HG03139 (cell line): ENCODE measurements around the gene CFHR5.
"Not testable (repeated sequence)": the region's sequence is repeated elsewhere in the genome, so short reads cannot be mapped to it uniquely, and the experiment has no call there.

ENCODE experiments used
- ATAC-seq: cut with Tn5 transposase; IDR thresholded peaks from one replicate; pipeline ENCODE4 v1.9.1; 2021; ENCODE audit not compliant: unreplicated experiment

Gene CFHR5

DNA sequence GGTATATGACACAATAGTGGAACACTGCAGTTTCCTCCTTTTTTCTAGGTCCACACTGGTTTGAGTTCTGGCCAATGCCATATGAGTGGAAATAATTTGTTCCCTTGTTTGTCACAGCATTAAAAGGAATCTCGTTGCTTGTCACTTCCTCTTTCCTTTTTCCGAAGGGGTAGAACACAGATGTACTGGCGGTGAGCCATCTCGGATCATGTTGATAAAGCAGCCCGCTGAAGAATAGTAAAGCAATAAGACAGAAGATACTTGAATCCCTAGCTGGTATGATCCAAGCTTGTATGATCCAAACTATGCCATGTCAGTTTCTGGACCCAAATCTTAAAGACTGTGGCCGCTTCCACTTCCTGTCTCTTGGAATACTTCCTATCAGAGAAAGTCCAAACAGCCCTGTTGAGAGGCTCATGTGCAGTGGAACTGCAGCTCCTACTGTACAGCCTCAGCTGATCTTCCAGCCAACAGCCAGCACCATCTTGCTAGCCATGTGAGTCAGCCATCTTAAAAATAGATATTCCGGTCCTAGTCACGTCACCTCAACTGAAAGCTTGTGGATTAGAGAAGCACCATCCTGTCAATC is 40.3 kb downstream of the CFHR5 start:
- ATAC-seq = no peak

DNA sequence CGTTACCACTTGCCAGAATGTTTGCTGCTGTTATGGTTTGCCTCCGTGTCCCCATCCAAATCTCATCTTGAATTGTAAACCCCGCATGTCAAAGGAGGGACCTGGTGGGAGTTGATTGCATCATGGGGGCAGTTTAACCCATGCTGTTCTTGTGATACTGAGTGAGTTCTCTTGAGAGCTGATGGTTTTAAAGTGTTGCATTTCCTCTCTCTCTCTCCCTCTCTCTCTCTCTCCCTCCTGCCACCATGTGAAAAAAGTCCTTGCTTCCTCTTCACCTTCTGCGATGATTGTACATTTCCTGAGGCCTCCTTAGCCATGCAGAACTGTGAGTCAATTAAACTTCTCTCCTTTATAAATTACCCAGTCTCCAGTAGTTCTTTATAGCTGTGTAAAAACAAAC is 44.4 kb downstream of the CFHR5 start:
- ATAC-seq = no peak

DNA sequence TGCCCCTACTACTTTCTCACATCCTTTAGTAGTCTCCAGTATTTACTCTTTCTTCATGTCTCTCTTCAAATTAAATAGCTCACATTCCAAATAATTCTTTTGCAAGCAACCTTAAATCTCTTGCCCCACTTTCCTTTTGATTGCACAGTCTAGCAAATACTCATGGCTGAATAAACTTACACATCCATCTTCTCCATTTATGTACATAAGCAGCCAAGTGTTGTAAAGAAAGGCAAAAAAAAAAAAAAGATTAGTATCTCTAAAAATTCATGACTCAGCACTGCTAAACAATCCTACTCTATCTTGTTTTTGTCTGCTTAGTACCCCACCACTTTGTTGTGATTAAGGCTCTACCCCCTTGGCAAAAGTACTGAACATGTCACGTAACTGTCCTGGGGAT is 47.1 kb downstream of the CFHR5 start:
- no peak for ATAC-seq

DNA sequence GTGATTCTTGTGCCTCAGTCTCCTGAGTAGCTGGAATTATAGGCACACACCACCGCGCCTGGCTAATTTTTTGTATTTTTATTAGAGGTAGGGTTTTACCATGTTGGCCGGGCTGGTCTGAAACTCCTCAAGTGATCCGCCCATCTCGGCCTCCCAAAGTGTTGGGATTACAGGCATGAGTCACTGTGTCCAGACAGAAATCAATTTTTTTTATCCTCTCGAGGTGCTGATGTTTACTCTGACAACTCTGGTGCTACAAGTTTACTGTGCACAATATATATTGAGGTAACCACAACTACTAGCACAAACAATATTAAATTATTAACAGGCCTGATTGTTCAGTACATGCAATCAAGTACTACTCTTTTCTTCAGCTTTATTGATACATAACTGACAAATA is 50.0 kb downstream of the CFHR5 start:
- ATAC-seq = no peak

DNA sequence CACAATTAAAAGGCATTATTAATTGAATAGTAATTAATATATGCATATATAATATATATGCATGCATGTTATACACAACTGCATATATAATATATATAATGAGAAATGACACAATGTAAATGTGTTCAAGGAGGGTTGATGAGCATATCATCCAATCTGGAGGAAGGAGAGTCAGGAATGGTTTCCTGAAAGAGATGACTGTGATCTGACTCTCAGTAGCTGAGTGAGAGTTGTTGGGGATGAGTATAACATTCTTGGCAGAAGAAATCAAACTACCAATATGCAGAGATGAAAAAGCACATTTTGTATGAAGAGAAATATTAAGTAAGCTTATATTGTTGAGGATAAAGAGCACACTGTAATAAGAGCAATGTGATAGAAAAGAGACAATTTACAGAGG is 52.4 kb downstream of the CFHR5 start:
- no peak for ATAC-seq

DNA sequence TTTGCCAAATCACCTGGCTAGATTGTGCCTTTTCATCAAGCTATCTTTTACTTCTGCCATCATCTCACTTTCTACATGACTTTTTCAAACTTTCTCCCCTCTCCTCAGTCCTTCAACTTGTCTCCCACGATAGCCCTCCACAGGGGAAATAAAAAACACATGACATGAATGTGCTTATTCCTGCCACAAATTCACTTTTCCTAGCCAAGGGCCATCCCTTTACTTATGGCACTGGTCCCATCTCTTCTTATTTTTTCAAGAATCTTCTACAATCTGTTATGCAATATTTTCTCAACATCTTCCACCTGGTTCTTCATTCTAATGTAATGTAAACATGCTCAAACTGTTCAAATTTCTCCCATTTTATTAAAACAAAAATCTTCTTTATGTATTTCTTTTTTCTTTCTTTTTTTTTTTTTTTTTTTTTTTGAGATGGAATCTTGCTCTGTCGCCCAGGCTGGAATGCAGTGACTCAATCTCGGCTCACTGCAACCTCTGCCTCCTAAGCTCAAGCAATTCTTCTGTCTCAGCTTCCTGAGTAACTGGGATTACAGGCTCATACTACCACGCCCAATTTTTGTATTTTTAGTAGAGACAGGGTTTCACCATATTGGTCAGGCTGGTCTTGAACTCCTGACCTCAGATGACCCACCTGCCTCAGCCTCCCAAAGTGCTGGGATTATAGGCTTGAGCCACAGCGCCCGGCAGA is 57.4 kb downstream of the CFHR5 start:
- ATAC-seq = not testable (repeated sequence)

DNA sequence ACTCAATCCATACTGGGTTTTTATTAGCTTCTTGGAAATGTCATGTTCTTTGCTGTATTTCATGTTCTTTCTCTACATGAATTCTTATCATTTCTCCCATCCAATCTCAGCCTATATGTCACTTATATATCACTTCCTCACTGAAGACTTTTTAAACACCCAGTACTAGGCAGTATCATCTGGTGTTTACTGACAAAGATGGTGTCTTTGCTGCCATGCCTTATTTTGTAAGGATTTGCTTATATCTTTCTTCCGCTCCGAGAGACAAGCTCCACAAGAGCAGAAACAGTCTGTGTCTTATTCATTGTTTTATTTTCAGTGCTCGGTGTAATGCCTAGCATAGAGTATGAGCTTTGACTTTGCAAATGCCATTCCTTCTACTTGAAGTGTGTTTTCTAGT is 59.5 kb downstream of the CFHR5 start:
- ATAC-seq = no peak

DNA sequence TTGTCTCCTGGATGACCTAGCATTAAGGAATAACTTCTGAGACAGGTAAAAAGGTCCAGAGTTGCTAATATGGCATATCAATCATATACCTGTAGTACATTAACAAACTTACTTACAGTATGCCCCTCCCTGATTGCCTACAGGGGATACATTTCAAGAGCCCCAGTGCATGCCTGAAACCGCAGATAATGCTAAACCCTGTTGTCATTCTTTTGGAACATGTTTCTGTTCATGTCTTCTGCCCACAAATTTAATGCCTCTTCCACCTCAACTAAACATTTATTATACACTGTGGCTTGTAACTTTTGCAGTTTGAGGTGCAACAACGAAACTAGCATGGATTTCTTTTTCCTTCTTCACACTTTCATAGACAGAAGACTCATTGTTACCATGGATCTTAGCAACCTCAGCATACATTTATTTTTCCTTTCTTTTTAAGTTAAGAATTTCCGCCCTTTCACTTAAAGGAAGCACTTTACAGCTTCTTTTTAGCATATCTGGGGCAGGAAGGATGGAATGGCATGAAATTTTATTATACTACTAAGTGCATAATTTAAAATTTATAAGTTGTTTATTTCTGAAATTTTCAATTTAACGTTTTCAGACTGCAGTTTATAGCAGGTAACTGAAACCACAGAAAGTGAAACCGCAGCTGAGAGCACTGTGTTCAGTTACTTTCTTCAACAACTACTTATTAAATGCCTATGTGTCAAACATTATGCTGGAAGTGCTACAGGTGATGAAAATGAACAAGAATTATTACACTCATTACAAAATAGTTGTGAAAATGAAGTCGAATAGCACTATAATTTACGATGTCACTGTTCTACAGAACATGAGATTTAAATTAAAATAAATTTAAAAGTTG is 64.4 kb downstream of the CFHR5 start:
- ATAC-seq = no peak

DNA sequence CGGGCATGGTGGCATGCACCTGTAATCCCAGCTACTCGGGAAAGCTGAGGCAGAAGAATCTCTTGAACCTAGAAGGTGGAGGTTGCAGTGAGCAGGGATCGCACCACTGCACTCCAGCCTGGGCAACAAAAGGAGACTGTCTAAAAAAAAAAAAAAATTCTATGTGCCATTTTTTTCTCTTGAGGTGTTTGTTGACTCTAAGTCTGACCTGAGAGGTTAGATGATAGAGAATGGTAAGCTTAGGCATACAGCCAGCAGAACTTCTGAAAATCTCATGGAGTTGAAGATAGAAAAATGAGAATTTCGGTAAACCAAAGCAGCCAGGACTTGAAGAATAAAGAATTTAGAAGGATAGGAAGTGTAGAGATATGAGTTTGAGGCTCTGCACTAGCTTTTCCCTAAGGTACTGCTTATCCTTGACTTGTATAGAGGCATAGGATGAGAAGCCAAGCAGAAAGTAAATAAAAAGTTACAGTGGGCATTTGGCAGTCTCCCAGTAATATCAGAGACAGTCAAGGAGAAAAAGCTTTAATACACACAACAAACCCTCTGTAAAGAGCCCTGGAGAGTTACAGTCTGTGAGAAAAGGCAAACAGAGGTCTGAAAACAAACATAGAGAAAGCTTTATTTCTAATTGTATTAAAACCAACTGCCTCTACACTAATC is 65.5 kb downstream of the CFHR5 start:
- no peak for ATAC-seq

DNA sequence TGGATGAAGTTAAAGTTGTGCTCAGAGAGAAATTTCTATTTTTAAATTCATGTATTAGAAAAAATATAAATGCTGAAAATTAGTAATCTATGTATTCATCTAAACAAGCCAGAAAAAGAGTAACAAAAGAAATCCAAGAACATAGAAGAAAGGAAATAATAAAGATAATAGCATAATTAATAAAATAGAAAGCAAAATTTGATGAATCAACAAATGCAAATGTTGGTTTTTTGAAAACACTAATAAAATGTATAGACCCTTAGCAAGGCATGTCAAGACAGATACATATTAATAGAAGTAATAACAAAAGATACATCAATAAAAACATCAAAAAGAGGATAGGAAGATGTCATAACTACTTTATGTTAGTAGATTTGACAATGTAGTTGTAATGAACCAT is 71.7 kb downstream of the CFHR5 start:
- ATAC-seq = no peak
